Measurements from ENCODE around the gene PRKCD.

GRCh38 chr3:53189276-53189675 is 28.3 kb downstream of the PRKCD start:
- no peak for TF ChIP-seq HDGF (IDR thresholded peaks at IDR 0.05)
- TF ChIP-seq CTCF (IDR thresholded peaks at IDR 0.05 in 2 of 3, conservative IDR thresholded peaks at IDR 0.05 in 1 of 3; ENCODE audit: insufficient read depth in 2 of 3, low read depth in 1 of 3, low read length in 3 of 3) = no peak
- no peak for TF ChIP-seq CHD4 (IDR thresholded peaks at IDR 0.05; ENCODE audit: insufficient read depth, insufficient replicate concordance, low read depth, low read length, poor library complexity, severe bottlenecking)
- TF ChIP-seq FIP1L1 (IDR thresholded peaks at IDR 0.05; ENCODE audit: low read depth, low read length, poor library complexity, severe bottlenecking) = no peak
- TF ChIP-seq POLR2AphosphoS5 (IDR thresholded peaks at IDR 0.05; ENCODE audit: control insufficient read depth, insufficient read depth, low read depth, low read length) = no peak
- no peak for TF ChIP-seq ZNF3 (CRISPR knock-in tag; IDR thresholded peaks at IDR 0.05)
- TF ChIP-seq CBX1 (IDR thresholded peaks at IDR 0.05; ENCODE audit: low read depth) = no peak
- no peak for TF ChIP-seq PHF20 (IDR thresholded peaks at IDR 0.05; ENCODE audit: partially characterized antibody)
- no peak for TF ChIP-seq FOSL1 (tag; conservative IDR thresholded peaks at IDR 0.05)
